Measurements from ENCODE around the gene BABAM2.

Gene BABAM2

GRCh38 chr2:28286678-28287077 is 396.1 kb downstream of the BABAM2 start:
- DNase-seq (ENCODE audit: low spot score), result no peak

GRCh38 chr2:28287256-28287915 is 396.9 kb downstream of the BABAM2 start:
- no peak for DNase-seq (ENCODE audit: low spot score)
- no peak for TF ChIP-seq CTCF (IDR thresholded peaks at IDR 0.05; ENCODE audit: extremely low read depth, missing control alignments)

More at GRCh38 chr2:28286678-28287077, 396.1 kb downstream of the BABAM2 start:
- no peak for TF ChIP-seq CTCF (IDR thresholded peaks at IDR 0.05; ENCODE audit: extremely low read depth, missing control alignments)

- no peak for DNase-seq (ENCODE audit: low spot score)
- no peak for TF ChIP-seq CTCF (IDR thresholded peaks at IDR 0.05; ENCODE audit: extremely low read depth, missing control alignments)
Measured at GRCh38 chr2:28288620-28289019, 398.1 kb downstream of the BABAM2 start.

- DNase-seq (ENCODE audit: low spot score), result no peak
- no peak for TF ChIP-seq CTCF (IDR thresholded peaks at IDR 0.05; ENCODE audit: extremely low read depth, missing control alignments)
Measured at GRCh38 chr2:28291811-28292440, 401.4 kb downstream of the BABAM2 start.

GRCh38 chr2:28292491-28292890 is 402.0 kb downstream of the BABAM2 start:
- no peak for TF ChIP-seq CTCF (IDR thresholded peaks at IDR 0.05; ENCODE audit: extremely low read depth, missing control alignments)
- DNase-seq (ENCODE audit: low spot score), result no peak

GRCh38 chr2:28293416-28293815 is 402.9 kb downstream of the BABAM2 start:
- TF ChIP-seq CTCF (IDR thresholded peaks at IDR 0.05; ENCODE audit: extremely low read depth, missing control alignments), result no peak
- DNase-seq (ENCODE audit: low spot score), result no peak

GRCh38 chr2:28294451-28294850 is 403.9 kb downstream of the BABAM2 start:
- no peak for TF ChIP-seq CTCF (IDR thresholded peaks at IDR 0.05; ENCODE audit: extremely low read depth, missing control alignments)
- no peak for DNase-seq (ENCODE audit: low spot score)
